Measurements from ENCODE around the gene TTPAL. TPM values are rescaled to one million over a fixed set of nuclear protein-coding genes. Genes with fewer than 3 reads are reported as not detected.

TTPAL gene
- total and polyA plus RNA-seq, 9 of the 15 experiments (the other 6 are each of a cell fraction or from before 2014, with no cell fraction given): 1.1 to 7.0 (median 2.6) TPM

DNA sequence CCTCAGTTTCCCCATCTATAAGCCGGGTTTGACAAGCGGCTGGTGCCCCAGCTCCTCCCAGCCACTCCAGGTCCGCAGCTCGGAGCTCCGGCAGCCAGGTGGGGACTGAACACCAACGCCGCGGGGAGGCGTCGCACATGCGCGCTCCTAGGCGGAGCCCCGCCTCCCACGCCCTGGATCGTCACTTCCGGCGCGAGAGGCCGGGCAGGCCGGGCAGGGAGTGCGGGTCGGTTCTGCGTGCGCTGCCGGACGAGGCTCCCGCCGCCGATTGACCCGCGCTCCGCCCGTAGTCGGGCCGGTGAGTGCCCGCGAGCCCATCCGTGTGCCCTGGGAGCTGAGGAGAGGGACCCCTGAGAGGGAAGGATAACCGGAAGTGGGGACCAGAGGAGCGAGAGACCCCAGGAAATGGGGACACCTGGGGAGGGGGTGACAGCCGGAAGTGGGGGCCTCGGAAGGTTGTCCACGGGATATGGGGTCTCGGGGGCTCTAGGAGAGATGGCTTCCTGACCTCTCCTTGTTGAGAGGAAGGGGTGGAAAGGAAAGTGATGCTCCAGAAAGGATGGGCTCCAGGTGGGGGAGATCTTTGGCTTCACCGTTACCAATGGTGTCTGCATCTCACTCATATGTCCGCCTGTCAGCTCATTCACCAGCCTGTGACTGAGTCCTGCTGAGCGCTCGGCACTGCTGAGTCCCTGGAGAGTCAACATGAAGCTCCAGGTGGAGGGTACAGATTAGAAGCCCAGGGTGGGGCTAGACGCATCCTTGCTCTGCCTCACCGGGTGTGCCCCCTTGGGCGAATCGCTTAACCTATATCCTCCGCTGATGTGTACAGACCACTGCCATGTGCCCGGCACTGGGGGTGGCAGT, at the start of gene TTPAL (continued):
- no peak for TF ChIP-seq OTX1 (CRISPR knock-in tag; IDR thresholded peaks at IDR 0.05)
- TF ChIP-seq ADNP (tag; IDR thresholded peaks at IDR 0.05): no peak
- no peak for TF ChIP-seq KAT8 (IDR thresholded peaks at IDR 0.05; ENCODE audit: low read depth)
- no peak for TF ChIP-seq ASH1L (IDR thresholded peaks at IDR 0.05; ENCODE audit: borderline replicate concordance, low read depth, partially characterized antibody)
- 0 out of 2 replicates have a peak, but pooled peaks have one; percentile 51 for TF ChIP-seq SMARCC2 (IDR thresholded peaks at IDR 0.05; ENCODE audit: low read depth)
- TF ChIP-seq, protein P1, sequence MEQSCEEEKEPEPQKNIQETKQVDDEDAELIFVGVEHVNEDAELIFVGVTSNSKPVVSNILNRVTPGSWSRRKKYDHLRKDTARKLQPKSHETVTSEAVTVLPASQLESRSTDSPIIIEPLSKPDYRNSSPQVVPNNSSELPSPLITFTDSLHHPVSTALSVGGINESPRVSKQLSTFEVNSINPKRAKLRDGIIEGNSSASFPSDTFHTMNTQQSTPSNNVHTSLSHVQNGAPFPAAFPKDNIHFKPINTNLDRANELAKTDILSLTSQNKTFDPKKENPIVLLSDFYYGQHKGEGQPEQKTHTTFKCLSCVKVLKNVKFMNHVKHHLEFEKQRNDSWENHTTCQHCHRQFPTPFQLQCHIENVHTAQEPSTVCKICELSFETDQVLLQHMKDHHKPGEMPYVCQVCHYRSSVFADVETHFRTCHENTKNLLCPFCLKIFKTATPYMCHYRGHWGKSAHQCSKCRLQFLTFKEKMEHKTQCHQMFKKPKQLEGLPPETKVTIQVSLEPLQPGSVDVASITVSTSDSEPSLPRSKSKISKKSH (CRISPR knock-in tag; IDR thresholded peaks at IDR 0.05): no peak
- no peak for TF ChIP-seq ZNF696 (CRISPR knock-in tag; conservative IDR thresholded peaks at IDR 0.05)
- TF ChIP-seq BRD9 (IDR thresholded peaks at IDR 0.05; ENCODE audit: low read depth, partially characterized antibody): no peak
- TF ChIP-seq ATF1 (CRISPR knock-in tag; IDR thresholded peaks at IDR 0.05): peak; percentile 47; the same call in 1 of the 2 replicates
- TF ChIP-seq ATF1 (tag; IDR thresholded peaks at IDR 0.05): peak; percentile 94
- TF ChIP-seq, protein P2, sequence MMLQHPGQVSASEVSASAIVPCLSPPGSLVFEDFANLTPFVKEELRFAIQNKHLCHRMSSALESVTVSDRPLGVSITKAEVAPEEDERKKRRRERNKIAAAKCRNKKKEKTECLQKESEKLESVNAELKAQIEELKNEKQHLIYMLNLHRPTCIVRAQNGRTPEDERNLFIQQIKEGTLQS (IDR thresholded peaks at IDR 0.05): no peak
- TF ChIP-seq, protein P2 (CRISPR knock-in tag; conservative IDR thresholded peaks at IDR 0.05): no peak
- no peak for TF ChIP-seq ZBTB8A (IDR thresholded peaks at IDR 0.05; ENCODE audit: partially characterized antibody)
- TF ChIP-seq, protein P3, sequence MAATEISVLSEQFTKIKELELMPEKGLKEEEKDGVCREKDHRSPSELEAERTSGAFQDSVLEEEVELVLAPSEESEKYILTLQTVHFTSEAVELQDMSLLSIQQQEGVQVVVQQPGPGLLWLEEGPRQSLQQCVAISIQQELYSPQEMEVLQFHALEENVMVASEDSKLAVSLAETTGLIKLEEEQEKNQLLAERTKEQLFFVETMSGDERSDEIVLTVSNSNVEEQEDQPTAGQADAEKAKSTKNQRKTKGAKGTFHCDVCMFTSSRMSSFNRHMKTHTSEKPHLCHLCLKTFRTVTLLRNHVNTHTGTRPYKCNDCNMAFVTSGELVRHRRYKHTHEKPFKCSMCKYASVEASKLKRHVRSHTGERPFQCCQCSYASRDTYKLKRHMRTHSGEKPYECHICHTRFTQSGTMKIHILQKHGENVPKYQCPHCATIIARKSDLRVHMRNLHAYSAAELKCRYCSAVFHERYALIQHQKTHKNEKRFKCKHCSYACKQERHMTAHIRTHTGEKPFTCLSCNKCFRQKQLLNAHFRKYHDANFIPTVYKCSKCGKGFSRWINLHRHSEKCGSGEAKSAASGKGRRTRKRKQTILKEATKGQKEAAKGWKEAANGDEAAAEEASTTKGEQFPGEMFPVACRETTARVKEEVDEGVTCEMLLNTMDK (IDR thresholded peaks at IDR 0.05; ENCODE audit: borderline replicate concordance, insufficient read depth, low read depth, low read length, poor library complexity, severe bottlenecking): peak; percentile 48
- TF ChIP-seq CC2D1A (IDR thresholded peaks at IDR 0.05): no peak
- no peak for TF ChIP-seq ZKSCAN3 (CRISPR knock-in tag; IDR thresholded peaks at IDR 0.05)
- peak; percentile 69; the same call in 1 of the 2 replicates for TF ChIP-seq ELF2 (CRISPR knock-in tag; IDR thresholded peaks at IDR 0.05)
- no peak for TF ChIP-seq IRF2 (CRISPR knock-in tag; IDR thresholded peaks at IDR 0.05)
- TF ChIP-seq DDX20 (tag; IDR thresholded peaks at IDR 0.05; ENCODE audit: low read depth): no peak
- no peak for TF ChIP-seq ZNF699 (CRISPR knock-in tag; IDR thresholded peaks at IDR 0.05; ENCODE audit: insufficient replicate concordance)
- TF ChIP-seq GATA2 (CRISPR knock-in tag; IDR thresholded peaks at IDR 0.05): no peak
- TF ChIP-seq, protein P4, sequence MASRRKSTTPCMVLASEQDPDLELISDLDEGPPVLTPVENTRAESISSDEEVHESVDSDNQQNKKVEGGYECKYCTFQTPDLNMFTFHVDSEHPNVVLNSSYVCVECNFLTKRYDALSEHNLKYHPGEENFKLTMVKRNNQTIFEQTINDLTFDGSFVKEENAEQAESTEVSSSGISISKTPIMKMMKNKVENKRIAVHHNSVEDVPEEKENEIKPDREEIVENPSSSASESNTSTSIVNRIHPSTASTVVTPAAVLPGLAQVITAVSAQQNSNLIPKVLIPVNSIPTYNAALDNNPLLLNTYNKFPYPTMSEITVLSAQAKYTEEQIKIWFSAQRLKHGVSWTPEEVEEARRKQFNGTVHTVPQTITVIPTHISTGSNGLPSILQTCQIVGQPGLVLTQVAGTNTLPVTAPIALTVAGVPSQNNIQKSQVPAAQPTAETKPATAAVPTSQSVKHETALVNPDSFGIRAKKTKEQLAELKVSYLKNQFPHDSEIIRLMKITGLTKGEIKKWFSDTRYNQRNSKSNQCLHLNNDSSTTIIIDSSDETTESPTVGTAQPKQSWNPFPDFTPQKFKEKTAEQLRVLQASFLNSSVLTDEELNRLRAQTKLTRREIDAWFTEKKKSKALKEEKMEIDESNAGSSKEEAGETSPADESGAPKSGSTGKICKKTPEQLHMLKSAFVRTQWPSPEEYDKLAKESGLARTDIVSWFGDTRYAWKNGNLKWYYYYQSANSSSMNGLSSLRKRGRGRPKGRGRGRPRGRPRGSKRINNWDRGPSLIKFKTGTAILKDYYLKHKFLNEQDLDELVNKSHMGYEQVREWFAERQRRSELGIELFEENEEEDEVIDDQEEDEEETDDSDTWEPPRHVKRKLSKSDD (conservative IDR thresholded peaks at IDR 0.05; ENCODE audit: low read length): no peak

Data from K562 (cell line).